ENCODE results near the gene PLCXD3. TPM values are rescaled to one million over a fixed set of nuclear protein-coding genes. Genes with fewer than 3 reads are reported as not detected.

The PLCXD3 gene
- total and polyA plus RNA-seq, 2 of the 8 experiments (the other 6 are each of a cell fraction or from before 2014, with no cell fraction given): 0.03 to 0.07 TPM

DNA sequence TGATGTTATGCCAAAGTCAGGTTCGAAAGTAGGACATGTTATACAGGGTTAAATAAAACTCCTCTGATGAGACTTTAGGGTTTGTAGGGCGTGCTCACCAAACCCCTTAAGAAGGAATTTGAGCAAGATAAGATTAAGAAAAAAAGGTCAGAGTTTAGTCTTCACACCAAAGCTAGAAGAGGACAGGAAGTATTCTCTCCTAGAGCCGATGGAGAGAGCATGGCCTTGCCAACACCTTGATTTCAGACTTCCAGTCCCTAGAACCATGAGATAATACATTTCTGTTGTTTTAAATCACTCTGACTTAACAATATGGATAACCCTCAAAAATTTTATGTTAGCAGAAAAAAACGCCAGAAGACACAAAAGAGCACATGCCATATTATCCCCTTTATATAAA is 16.3 kb upstream of the PLCXD3 start (continued):
- TF ChIP-seq SIN3A (conservative IDR thresholded peaks at IDR 0.05 in 1 of 2, IDR thresholded peaks at IDR 0.05 in 1 of 2; ENCODE audit: low read depth in 1 of 2, low read length in 2 of 2) (no peak), TBP (IDR thresholded peaks at IDR 0.05; ENCODE audit: low read depth, low read length) (no peak), CBX8 (IDR thresholded peaks at IDR 0.05; ENCODE audit: borderline replicate concordance, low read depth, low read length) (no peak), HDAC6 (IDR thresholded peaks at IDR 0.05; ENCODE audit: low read depth, low read length) (no peak), TAF1 (IDR thresholded peaks at IDR 0.05; ENCODE audit: low read depth, low read length) (no peak)
- TF ChIP-seq, protein P1, sequence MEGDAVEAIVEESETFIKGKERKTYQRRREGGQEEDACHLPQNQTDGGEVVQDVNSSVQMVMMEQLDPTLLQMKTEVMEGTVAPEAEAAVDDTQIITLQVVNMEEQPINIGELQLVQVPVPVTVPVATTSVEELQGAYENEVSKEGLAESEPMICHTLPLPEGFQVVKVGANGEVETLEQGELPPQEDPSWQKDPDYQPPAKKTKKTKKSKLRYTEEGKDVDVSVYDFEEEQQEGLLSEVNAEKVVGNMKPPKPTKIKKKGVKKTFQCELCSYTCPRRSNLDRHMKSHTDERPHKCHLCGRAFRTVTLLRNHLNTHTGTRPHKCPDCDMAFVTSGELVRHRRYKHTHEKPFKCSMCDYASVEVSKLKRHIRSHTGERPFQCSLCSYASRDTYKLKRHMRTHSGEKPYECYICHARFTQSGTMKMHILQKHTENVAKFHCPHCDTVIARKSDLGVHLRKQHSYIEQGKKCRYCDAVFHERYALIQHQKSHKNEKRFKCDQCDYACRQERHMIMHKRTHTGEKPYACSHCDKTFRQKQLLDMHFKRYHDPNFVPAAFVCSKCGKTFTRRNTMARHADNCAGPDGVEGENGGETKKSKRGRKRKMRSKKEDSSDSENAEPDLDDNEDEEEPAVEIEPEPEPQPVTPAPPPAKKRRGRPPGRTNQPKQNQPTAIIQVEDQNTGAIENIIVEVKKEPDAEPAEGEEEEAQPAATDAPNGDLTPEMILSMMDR (IDR thresholded peaks at IDR 0.05; ENCODE audit: control extremely low read depth in 1 of 3, insufficient read depth in 1 of 3, low read depth in 1 of 3, low read length in 3 of 3): no peak
